ENCODE measurements around the gene TMEM54. TPM values are rescaled to one million over a fixed set of nuclear protein-coding genes. Genes with fewer than 3 reads are reported as not detected.
A peak's percentile ranks its signal among the peaks of the same experiment; 100 is the strongest.
"Not testable (repeated sequence)": the region's sequence is repeated elsewhere in the genome, so short reads cannot be mapped to it uniquely, and the experiment has no call there.

The TMEM54 gene
- total RNA-seq, 1 experiment from 2014 or later: 47.5 TPM

DNA sequence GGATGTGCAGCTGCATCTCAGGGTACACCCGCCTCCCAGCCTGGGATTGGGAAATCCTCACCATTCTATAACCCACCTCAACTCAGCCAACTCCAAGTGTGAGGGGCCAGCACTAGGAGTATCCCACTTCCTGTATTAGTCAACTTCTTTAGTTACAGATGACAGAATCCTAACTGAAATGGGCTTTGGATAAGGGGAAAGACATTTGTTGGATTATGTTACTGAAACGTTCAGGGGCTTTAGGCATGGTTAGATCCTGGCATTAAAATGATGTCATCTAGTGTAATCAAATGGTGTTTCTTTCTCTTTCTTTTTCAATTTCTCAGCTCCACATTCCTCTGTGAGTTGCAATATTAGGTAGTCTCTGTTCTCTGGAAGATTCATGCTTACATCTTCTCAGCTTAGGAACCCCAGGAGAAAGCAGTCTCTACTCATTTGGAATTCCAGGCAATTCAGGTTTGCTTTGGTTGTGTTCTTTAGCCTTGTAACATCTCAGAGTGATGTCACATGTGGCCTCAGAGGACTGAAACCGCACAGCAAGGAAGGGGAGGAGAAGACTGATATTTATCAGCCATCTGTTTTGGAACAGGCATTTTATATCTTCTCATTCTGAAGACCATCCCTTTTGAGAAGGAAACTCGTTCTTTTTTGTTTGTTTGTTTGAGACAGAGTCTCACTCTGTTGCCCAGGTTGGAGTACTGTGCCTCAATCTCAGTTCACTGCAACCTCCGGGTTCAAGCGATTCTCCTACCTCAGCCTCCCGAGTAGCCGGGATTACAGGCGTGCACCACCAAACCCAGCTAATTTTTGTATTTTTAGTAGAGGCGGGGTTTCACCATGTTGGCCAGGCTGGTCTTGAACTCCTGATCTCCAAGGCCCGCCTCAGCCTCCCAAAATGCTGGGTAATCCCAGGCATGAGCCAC is 18.9 kb upstream of the TMEM54 start:
- no peak for DNase-seq (ENCODE audit: low spot score)

DNA sequence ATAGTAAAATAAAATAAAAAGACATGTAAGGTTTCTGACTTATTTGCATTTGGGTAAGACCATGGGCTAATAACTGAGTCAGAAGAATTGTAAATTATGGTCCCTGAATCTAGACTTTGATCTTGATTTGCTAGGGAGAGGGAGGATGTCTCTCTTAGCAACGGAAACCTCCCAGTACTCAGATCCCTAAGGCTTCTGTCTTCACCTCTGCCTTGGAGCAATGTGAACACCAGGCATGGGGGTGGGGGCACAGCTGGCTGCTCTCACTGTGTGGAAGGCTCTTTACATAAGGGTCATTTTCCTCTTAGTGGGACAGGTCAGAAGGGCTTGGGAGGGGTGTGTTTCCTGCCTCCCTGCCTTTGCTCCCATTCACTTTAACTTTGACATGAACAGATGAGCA is 17.0 kb upstream of the TMEM54 start:
- DNase-seq (ENCODE audit: low spot score): no peak

DNA sequence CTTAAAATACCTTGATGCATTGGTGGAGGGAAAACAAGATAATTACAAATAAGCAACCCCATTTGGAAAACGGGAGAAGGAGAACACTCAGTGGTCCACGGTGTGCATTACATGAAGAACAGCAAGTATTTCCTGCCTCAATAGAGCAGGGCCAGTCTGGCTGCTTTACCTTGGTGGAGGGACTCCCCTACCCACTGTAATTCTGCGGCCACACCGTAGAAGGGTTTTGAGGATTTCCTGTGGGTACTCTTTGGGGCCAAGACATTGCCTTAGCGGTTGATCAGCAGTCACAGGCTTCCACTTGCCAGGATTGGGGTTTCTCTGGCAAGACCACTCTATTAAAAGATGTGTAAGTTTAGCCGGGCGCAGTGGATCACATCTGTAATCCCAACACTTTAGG is 16.3 kb upstream of the TMEM54 start:
- no peak for DNase-seq (ENCODE audit: low spot score)

DNA sequence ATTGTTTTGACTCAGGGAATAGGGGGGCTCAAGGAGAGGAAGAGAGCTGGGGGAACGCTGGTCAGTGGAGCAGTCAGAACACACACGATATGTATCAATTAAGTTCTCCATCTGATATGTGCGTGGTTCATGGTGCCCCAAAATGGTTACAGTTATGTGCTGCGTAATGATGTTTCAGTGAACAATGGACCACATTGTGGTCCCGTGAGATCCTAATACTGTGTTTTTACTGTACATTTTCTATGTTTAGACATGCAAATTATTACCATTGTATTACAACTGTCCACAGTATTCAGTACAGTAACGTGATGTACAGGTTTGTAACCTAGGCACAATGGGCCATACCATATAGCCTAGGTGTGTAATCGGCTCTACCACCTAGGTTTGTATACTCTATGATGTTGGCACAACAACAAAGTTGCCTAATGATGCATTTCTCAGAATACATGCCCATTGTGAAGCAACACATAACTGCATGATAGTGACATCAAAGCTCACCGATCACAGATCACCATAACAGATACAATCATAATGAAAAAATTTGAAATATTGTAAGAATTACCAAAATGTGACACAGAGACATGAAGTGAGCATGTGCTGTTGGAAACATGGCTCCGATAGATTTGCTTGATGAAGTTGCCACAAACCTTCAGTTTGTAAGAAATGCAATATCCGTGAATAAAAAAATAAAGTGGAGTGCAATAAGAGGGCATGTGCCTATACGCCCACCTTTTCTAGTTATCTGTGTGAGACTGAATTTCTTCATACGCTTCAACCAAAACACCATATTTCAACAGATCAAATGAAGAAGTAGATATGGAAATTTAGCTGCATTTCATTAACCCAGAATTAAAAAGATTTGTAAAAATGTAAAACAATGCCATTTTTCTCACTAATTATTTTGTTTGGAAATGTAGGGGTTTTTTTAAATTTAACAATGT is 14.8 kb upstream of the TMEM54 start:
- no peak for DNase-seq (ENCODE audit: low spot score)

DNA sequence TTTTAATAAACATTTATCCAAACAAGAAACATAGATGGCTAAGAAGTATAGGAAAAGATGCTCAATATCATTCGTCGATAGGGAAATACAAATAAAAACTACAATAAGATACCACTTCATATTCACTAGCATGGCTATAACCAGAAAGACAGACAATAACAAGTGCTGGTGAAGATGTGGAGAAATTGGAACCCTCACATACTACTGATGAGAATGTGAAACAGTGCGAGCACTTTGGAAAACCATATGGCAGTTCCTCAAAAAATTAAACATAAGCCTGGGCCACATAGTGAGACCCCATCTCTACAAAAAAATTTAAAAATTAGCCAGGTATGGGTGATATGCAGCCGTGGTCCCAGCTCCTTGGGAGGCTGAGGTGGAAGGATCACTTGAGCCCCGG is 9.1 kb upstream of the TMEM54 start:
- DNase-seq (ENCODE audit: low spot score): no peak

DNA sequence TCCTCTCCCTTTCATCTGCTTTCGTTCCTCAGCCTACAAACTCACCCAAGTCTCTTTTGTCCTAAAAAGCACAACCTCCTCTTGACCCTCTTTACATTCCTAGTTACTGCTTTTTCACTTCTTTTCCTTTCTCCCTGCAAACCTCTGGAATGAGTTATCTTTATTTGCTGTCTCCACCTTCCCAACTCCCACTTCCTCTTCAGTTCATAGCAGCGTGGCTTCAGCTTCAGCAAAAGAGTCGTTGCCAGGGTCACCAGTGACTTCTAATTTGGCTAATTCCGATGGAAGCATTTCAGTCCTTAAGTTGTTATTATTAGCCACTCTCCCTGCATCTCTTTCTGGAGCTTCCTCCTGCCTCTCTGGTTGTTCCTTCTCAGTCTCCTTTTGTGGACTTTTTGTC is 6.2 kb upstream of the TMEM54 start:
- DNase-seq (ENCODE audit: low spot score): peak; percentile 32

DNA sequence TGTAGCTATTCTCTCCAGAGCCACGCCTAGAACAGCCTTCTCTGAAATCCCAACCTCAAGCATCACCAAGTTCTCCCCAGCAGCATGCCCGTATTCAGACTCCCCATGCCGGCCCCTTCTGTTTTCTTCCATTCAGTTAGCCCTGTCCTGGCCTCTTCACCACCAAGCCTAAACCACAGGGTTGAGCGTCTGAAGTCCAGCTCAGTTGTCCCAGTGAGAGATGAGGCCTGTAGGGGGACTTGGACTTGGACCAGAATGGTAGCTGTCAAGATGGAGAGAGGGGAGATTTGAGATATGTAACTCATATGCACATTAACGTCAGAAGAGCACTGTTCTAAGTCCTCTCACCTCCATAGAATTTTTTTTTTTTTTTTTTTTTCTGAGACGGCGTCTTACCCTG is 5.5 kb upstream of the TMEM54 start:
- DNase-seq (ENCODE audit: low spot score): no peak

DNA sequence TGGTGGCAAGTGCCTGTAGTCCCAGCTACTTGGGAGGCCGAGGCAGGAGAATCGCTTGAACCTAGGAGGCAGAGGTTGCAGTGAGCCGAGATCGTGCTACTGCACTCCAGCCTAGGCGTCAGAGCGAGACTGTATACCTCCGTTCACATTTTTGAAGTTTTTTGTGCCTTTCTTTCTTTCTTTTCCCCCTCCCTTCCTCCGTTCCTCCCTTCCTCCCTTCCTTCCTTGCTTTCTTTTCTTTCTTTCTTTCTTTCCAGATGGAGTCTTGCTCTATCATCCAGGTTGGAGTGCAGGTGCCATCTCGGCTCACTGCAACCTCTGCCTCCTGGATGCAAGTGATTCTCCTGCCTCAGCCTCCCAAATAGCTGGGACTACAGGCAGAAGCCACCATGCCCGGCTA is 4.4 kb upstream of the TMEM54 start:
- not testable (repeated sequence) for DNase-seq (ENCODE audit: low spot score)

DNA sequence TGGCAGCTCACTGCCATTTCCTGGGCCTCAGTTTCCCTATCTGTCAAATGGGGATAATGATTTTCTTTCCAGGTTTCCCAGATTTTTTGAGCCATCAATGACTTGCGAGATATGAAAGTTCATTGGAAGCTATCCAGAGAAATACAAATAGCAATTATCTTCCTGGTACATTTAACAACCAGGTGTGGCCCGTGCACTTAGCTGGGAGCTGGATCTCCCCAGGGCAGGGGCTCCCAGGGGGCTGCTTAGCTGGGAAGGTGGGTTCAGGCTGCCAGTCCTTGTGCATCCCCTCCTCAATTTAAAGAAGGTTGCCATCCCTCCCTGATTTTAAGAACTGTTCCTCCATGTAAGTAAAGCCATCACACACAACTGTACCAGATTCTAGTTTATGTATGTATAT is 3.6 kb upstream of the TMEM54 start:
- DNase-seq (ENCODE audit: low spot score): no peak

DNA sequence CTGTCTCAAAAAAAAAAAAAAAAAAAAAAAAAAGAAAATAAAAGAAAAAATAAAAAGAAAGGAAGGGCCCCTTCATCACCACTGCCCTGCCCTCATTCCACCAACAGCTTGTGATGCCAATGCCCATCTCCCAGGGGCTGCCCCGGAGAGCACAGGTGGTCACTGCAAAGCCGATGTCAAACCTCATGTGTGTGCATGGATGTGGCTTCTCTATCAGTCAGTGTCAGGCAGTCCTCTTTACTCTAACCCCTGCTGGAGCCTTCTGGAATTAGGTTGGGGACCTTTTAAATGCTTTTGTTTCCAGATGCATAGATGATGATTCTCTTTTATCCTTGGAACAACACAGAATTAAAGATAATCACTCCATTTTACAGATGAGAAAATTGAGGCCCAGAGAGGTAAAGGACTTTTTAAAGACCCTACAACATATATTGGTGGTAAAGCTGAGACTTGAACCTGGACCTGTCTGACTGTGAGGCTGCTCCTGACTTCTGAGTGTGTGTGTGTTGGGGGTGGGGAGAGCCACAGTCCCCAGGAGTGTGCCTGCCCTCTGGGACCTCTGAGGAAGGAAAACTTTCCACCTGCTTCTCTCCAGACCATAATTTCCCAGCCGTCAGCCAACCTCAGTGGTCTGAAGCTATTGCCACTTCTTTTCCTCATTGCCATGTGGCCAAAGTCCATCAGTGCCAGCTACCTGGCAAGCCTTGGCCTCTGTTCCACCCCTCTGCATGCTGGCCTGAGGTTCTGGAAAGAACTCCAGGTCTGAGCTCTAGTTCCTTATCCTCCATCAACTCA is 3.0 kb upstream of the TMEM54 start:
- no peak for DNase-seq (ENCODE audit: low spot score)

DNA sequence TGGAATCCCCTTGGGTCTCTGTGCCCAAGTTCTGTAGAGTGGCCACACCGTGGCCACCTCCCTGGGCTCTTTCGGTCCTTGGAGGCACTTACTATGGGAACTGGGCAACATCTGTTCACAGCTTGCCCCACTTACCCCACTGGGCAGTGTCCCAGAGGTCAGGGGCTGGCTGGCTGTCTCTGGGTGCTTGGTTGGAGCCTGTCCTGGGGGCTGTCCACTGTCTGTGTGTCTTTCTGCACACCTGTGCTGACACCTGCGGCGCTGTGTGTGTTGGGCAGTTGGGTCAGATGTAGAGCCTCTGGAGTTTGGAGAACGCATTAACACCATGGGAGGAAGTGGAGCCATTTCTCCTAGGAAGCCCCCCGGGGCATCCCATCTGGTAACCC is 1.3 kb upstream of the TMEM54 start:
- no peak for DNase-seq (ENCODE audit: low spot score)

DNA sequence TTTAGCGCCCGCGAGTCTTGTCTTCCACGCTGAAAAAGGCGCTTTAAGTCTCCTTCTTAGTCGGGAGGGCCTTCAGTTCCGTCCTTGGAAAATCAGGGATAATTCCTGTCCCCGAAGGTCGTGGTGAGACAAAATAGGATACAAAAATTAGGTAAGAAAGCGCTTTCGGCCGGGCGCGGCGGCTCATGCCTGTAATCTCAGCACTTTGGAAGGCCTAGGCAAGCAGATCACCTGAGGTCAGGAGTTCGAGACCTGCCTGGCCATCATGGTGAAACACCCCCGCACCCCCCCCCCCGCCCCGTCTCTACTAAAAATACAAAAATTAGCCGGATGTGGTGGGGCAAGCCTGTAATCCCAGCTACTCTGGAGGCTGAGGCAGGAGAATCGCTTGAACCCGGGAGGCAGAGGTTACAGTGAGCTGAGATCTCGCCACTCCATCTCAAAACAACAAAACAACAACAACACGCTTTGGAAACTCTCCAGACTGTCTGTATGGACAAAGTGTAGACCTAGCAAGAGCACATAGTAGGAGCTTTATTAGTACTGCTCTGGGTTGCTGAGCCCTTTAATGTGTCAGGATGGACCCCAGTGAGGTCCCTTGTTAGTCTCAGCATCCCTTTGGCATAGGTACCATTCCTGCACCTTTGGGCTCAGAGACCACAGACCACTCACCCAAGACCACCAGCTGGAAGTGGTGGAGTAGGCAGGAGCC is 790 bp upstream of the TMEM54 start:
- DNase-seq (ENCODE audit: low spot score): no peak

DNA sequence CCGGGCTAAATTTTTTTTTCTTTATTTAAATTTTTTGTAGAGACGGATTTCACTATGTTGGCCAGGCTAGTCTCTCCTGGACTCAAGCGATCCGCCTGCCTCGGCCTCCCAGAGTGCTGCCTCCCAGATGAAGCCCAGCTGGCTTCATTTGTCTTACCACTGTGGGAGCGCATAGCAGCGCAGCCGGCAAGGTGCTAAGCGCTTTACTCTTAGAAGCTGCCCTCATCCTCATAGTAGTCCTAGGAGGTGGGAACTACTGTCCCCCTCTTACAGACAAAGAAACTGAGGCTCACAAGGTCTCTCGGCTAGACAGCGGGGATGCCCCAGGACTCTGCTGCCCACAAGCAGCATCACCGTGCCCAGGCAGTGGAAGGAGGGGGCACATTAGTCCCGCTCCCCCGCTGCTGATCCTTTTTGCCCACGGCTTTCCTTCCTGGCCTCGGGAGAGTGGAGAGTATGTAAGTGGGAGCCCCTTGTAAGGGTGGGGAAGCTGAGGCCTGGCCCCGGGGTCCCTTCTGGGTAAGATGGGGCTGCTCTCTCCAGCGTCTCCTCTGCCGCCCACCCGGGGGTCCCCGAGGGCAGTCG is 726 bp downstream of the TMEM54 start:
- no peak for DNase-seq (ENCODE audit: low spot score)

DNA sequence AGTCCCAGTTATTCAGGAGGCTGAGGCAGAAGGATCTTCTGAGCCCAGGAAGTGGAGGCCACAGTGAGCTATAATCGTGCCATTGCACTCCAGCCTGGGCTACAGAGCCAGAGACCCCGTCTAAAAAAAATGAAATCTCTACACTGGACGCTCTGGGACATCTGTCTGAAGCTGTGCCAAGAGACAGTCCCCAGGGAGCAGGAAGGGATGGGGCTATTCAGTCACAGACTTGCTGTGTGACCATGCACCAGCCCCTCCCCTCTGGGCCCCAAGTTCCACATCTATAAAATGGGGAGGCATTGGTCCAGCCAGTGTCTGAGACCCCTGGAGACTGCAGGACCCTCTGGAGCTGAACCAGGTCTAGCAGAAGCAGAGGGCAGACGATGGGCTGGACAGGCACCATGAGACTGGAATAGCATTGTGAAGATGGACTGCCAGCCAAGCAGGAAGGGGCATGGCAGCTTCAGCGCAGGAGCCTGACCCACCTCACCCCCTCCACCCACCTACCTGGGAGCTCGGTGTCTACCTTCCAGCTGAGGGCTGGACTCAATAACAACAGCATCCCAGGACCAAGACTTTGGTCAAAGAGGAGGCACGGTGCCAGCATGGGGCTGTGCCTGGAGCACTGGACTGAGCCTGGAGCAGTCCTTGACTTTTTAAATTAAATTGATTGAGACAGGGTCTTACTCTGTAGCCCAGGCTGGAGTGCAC is 1.4 kb downstream of the TMEM54 start:
- no peak for DNase-seq (ENCODE audit: low spot score)

DNA sequence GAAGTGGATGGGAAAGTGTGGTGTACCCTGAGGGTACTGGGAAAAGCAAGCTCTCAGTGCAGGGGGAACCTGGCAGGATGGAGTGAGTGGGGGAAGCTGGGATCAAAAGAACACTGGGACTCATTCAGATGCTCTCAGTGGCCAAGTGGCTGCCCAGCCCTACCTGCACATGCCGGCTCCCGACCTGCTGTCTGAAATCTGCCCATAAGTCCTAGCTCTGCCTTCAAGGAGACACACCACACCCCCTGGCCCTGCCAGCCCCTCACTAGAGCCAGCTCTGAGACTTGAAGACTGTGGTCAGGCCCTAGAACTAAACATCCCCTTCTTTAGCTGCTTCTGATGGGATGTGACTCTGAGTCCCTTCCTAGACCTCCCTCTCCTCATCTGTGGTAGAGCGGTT is 2.2 kb downstream of the TMEM54 start:
- no peak for DNase-seq (ENCODE audit: low spot score)

DNA sequence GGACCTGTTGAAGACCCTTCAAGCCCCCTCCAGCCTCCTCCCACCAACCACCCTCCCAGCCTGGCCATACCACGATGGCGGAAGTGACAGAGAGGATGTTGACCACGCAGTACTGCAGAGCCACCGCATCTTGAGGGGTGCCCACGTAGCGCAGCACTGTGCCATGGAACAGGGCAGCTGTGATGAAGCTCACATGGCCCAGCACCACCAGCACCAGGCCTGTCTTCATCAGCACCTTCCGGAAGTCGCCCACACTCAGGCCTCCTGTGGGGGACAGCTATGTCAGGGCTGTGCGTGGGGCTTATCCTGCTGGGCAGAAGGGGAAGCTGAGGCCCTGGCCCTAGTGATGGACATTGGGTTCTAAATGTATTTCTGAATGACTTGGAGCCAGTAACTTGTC is 3.1 kb downstream of the TMEM54 start:
- no peak for DNase-seq (ENCODE audit: low spot score)

DNA sequence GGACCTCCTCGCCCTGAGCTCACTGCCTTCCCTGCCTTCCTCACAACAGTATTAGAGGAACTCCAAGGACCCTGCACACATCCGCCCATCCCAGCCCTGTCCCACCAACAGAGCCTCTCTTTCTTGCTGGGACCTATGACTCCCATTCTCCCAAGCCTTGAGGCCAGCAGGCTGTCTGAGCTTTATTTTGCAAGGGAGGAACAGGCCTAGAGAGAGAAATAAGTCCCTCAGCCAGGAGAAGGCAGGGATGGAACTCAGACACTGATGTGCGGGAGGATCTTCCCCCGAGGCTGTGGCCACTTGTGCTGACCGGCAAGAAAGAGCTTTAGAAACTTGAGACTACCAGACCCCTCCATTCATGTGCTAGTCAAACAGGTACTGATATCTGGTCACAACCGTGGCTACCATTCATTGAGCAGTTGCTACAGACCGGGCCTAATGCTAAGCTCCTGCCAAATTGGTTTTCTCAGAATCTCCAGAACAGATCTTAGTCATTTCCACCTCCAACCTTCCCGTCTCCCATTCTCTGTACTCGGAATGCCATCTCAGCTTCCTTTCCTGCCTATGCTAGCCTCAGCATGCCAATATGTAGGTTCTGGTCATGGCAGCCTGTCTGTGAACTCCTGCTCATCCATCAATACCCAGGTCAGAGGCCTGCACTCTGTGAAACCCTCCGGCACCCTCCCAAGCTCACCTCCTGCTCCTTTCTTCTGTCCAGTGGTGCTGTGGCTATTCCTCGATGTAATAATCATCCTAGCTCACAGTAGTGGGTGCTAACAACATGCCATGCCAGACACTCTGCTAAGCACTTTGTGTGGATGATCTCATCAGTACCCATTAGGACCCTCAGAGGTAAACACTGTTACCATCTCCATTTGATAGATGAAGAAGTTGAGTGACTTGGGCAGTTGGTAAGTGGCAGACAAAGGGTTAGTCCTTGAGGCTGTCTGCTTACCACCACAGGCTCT is 3.8 kb downstream of the TMEM54 start:
- no peak for DNase-seq (ENCODE audit: low spot score)

DNA sequence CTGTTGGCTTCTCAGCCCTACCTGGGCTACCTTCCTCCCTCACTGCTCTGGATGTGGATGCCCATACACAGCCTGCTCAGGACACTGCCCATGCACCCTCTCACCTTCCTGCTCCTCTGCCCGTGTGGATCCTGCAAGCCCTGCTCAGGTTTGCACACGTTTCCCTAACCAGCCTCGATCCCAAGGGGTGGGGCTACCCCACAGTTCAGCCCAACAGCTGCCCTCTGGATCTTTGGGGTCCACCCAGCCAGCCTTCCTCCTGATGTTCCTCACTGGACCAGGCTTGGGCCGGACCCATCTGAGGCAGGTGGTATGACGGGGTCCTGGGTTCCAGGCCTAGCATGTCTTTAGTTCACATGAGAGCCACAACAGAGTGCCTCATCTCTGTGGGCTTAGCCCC is 4.7 kb downstream of the TMEM54 start:
- DNase-seq (ENCODE audit: low spot score): no peak
